Lower leg skin (tissue), 4 donors: ENCODE results near the gene SUCLA2. TPM values are rescaled to one million over a fixed set of nuclear protein-coding genes. Genes with fewer than 3 reads are reported as not detected.

Experiments used
- DNase-seq, 2 donors: peaks; one replicate each; pipeline ENCODE4 v3.0.0-alpha.2; 2019; ENCODE audit warnings: low spot score in 2 of 2
- H3K4me3 ChIP-seq: fragments of 200-600 bp; sonication (generic); 2 replicates; pipeline ENCODE4 v1.5.1; 2017; ENCODE audit warnings: mild to moderate bottlenecking, low read depth; ENCODE audit not compliant: poor library complexity, severe bottlenecking
- CTCF ChIP-seq, 3 donors: fragments of 450-650 bp; IDR thresholded peaks; one replicate each; pipeline ENCODE4 v1.5.1; 2016; ENCODE audit warnings: antibody characterized with exemption in 3 of 3, mild to moderate bottlenecking in 3 of 3, moderate library complexity in 2 of 3
- POLR2A ChIP-seq, 2 donors: fragments of 450-650 bp; IDR thresholded peaks; one replicate each; pipeline ENCODE4 v1.6.1; 2016 to 2017; ENCODE audit warnings: antibody characterized with exemption in 2 of 2, mild to moderate bottlenecking in 1 of 2, moderate library complexity in 1 of 2
- WGBS, 2 donors: methylation state at CpG; one replicate each; pipeline ENCODE4 v1.1.5; 2018; 5-methylcytosine and 5-hydroxymethylcytosine counted together
- intact Hi-C: fragments of 100-400 bp; cut with DNase I; formaldehyde crosslinking; loops from one replicate; pipeline ENCODE4 v1.15.0; 2023; ENCODE audit warnings: low total_unique reads
- total RNA-seq, 4 donors: library from RNA; depleted of rRNA; stranded (reverse); fragments of >200 nt; gene quantifications; one replicate each; pipeline ENCODE4 v1.1.0, GENCODE V29; 2016

SUCLA2 gene
- total RNA-seq, 4 donors from 2014 or later, result 27.4 to 39.3 (median 35.4) TPM

- TF ChIP-seq POLR2A (IDR thresholded peaks at IDR 0.05), result no peak
- TF ChIP-seq CTCF (IDR thresholded peaks at IDR 0.05), result no peak
- no peak overlapping the region for H3K4me3 ChIP-seq
- DNase-seq, result no peak
- 60 to 72% methylated on average over 2 of the region's 2 CpGs for WGBS, 2 donors
- intact Hi-C loops, result no loop called here
Observed at GRCh38 chr13:47897411-47898050, 103.5 kb downstream of the SUCLA2 start.

GRCh38 chr13:47896546-47896945 lies 104.5 kb downstream of the SUCLA2 start:
- TF ChIP-seq POLR2A (IDR thresholded peaks at IDR 0.05), result no peak
- TF ChIP-seq CTCF (IDR thresholded peaks at IDR 0.05), result no peak
- DNase-seq, result no peak
- WGBS, 2 donors, result 50 to 65% methylated on average over 2 of the region's 2 CpGs
- intact Hi-C loops, result no loop called here
- no peak overlapping the region for H3K4me3 ChIP-seq

GRCh38 chr13:47896111-47896510 lies 105.0 kb downstream of the SUCLA2 start:
- intact Hi-C loops, result no loop called here
- DNase-seq, result no peak
- TF ChIP-seq CTCF (IDR thresholded peaks at IDR 0.05), result no peak
- no peak for TF ChIP-seq POLR2A (IDR thresholded peaks at IDR 0.05)
- 69 to 90% methylated on average over 5 of the region's 5 CpGs for WGBS, 2 donors
- no peak overlapping the region for H3K4me3 ChIP-seq

- DNase-seq, result no peak
- intact Hi-C loops, result no loop called here
- no peak overlapping the region for H3K4me3 ChIP-seq
- TF ChIP-seq POLR2A (IDR thresholded peaks at IDR 0.05) (no peak), CTCF (IDR thresholded peaks at IDR 0.05) (no peak)
- 64 to 65% methylated on average over 1 of the region's 1 CpG for WGBS, 2 donors
Observed at GRCh38 chr13:47893527-47893926, 107.5 kb downstream of the SUCLA2 start.

Other genes starting within 250 kb of the SUCLA2 start
- gene NUDT15, start 36.5 kb upstream of the SUCLA2 start, total RNA-seq, result 10 to 100 TPM in 2 of 4 donors, 1 to 10 TPM in 2; 6.8 to 13.3 (median 10.5) TPM
- gene MED4, start 93.8 kb upstream of the SUCLA2 start, total RNA-seq, result 10 to 100 TPM; 33.1 to 49.6 (median 37.7) TPM
- 100 to 1,000 TPM; 749 to 856 (median 792) TPM for gene ITM2B, start 231.9 kb upstream of the SUCLA2 start, total RNA-seq